NOMO-1 treated with dmso at 0.1 percent for 144 hours (cell line): ENCODE measurements around the gene OR3A2.
"Not testable (repeated sequence)": the region's sequence is repeated elsewhere in the genome, so short reads cannot be mapped to it uniquely, and the experiment has no call there.

Experiments
- DNase-seq: peaks from one replicate; lab custom pipeline; 2025; ENCODE audit not compliant: unreplicated experiment; lab: John Stamatoyannopoulos, UW

The OR3A2 gene

DNA sequence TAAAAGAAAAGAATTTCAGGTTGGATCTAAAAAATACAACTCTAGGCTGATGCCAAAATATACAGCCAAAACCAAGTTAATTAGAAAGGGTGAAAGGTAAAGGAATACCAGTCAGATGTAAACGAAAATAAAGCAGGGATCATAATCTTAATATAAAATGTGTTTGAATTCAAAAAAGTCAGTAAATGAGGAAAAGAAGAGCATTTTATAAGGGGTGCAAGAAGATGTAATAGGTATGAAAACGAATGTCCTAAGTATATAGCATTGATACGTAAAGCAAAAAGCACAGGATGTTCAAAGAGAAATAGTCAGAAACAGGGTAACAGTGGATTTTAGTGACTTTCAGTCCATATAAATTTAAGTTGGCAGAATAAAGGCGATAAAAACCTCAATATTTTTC lies 90.5 kb downstream of the OR3A2 start:
- no peak for DNase-seq

DNA sequence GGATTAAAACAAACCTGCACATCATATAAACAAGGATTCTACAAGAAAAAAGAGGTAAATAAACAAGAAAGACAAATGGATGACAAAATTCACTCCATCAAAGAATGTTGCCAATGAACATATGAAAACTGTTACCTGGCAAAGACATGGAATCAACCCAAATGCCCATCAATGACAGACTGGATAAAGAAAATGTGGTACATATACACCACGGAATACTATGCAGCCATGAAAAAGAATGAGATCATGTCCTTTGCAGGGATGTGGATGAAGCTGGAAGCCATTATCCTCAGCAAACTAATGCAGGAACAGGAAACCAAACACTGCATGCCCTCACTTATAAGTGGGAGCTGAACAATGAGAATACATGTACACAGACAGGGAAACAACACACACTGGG lies 92.6 kb downstream of the OR3A2 start:
- DNase-seq: not testable (repeated sequence)

DNA sequence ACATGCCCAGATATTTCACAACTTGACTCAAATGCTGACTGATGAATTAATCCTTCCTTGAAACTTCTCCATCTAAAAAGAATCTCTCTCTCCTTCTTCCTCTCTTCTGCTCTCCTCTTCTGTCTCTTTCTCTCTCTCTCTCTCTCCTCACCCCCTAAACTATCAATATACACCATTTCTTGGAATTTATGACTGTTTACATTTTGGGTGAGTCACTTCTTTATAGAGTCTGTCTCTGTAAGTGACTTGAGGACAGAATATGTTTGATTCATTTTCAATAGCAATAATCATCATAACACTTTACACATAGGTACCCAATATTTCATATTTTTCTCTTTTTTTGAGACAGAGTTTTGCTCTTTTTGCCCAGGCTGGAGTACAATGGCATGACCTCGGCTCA lies 103.2 kb downstream of the OR3A2 start:
- no peak for DNase-seq

DNA sequence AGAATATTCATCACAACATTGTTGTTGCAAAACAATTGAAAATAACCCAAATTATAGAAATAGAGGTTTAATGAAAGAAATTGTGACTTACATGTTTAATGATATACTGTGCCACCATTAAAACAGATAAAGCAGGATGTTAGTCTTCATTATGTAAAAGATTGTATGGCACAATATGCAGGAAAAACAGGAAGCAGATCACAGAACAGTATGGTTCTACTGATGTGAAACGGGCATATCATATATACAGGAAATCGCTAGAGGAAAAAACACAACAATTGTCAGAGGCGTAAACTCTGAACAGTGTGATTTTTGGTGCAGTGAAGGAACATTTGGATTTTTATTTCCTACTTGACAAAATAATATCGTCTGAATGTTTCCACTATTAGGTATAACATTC lies 110.0 kb downstream of the OR3A2 start:
- DNase-seq: no peak

DNA sequence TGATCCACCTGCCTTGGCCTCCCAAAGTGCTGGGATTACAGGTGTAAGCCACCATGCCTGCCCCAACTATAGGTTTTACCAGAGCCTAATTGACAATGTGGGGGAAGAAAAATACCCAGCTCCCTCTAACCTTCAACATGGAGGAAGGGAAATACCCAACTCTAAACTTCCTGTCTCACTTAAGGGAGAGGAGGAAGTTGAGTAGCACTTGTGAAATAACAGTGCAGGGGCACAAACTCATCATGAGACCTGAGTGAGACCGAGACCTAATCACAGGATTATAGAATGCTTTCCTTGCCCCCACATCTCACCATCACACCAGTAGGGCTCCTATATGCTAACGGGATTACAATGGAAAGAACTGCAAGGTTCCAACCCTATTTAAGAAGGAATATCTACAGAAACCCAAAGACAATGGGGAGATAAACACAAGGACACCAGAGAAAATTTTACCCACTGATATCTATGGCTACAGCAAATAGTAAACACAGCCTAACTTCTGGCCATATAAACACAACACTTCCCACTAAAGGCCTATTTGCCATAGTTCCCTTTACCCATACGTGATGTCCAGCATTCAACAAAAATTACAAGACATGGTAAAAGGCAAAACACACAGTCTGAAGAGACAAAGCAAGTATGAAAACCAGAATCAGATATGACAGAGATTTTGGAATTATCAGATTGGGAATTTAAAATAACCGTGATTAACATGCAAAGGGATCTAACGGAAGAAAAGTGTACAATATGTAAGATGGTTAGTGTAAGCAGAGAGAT lies 114.8 kb downstream of the OR3A2 start:
- no peak for DNase-seq

DNA sequence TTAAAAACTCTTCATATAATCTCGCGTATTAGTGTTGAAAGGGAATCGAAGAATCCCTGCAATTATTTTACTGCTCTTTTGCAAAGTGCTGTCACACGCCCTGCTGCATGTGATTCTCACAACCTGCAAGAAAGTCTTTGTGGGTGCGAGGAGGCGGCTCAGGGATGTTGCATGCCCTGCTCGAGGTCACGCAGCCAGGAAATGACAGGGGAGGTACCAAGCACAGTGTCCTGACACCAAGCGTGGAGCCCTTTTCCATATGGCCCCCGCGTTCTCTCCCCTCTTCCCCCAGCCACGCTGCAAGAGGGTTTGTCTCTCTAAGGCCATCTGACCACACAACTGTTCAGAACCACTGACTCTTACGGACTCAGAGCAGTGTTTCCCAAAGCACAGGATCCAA lies 125.5 kb downstream of the OR3A2 start:
- DNase-seq: no peak

DNA sequence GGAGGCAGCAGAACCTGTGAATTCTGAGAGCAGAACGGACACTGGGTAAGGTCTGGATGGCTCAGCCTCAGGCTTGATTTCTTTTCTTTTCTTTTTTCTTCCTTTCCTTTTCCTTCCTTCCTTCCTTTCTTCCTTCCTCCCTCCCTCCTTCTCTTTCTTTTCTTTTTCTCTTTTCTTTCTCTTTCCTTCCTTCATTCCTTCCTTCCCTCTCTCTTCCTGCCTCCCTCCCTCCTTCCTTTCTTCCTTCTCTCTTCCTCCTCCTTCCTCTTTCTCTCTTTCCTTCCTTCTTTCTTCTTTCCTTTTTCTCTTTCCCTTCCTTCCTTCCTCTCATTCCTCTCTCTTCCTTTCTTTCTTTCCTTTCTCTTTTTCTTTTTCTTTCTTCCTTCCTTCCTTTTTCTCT lies 125.9 kb downstream of the OR3A2 start:
- DNase-seq: no peak

DNA sequence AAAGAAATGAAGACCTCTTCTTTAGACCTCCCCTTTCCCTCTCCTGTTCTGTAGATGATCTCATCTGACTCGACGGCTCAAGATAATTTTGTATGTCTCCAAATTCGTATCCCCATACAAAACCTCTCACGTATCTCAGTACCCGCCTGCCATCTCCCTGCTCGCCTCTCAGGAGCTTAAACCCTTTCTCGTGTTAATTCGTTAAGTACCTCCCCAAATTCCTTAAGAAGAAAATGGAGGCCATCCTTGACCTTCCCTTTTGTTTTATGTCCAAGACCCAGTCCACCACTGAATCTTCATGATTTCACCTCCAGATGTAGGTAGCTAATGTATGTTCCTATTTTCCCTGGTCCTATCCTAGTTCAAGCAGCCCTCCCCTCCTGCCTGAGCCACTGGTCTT lies 129.5 kb downstream of the OR3A2 start:
- DNase-seq: no peak

DNA sequence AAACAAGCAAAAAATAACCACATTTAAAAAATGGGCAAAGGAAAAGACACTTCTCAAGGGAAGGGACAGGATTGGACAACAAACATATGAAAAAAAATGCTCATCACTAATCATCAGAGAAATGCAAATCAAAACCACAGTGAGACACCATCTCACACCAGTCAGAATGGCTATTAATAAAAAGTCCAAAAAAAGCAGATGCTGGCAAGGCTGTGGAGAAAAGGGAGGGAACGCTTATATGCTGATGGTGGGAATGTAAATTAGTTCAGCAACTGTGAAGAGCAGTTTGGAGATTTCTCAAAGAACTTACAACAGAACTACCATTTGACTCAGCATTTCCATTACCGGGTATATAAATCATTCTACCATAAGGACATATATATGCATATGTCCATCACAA lies 137.1 kb downstream of the OR3A2 start:
- DNase-seq: not testable (repeated sequence)

DNA sequence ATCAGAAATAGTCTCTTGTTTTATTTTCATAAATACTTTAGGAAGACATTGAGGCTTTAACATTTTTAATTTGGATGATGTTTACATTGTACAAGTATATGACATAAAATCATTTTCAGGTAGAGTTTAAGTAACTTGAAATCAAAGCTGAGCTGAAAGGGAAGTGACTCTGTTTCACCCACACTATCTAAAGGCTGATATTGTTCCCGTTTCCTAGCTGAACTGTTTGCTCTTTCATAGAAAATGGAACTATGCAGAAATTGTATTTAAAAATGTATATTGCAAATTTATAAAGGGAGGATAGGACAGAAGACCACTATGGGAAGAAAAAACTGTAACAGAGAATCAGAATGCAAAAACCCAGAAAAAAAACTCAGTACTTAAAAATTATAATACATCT lies 141.3 kb downstream of the OR3A2 start:
- not testable (repeated sequence) for DNase-seq

DNA sequence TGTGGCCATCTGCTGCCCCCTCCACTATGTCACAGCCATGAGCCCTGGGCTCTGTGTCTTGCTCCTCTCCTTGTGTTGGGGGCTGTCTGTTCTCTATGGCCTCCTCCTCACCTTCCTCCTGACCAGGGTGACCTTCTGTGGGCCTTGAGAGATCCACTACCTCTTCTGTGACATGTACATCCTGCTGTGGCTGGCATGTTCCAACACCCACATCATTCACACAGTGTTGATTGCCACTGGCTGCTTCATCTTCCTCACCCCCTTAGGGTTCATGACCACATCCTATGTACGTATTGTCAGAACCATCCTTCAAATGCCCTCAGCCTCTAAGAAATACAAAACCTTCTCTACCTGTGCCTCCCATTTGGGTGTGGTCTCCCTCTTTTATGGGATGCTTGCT lies 145.1 kb downstream of the OR3A2 start:
- DNase-seq: not testable (repeated sequence)

DNA sequence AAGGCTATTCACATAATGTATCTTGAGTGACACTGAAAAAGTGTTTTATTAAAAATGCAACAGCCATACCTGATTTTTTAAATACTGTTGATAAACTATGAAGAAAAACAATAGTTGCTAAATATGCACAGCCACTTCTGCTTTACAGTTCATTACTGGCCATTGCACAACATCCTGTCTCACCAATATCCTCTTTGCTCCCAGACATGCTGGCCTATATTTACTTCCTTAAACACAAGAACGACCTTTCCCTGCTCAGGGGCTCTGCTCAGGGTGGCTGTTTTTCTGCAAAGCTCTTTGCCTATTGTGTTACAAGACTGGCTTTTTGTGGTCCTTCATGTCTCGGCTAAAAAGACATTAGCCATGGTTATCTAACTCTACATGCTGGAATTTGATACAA lies 147.4 kb downstream of the OR3A2 start:
- peak; percentile 79 for DNase-seq

DNA sequence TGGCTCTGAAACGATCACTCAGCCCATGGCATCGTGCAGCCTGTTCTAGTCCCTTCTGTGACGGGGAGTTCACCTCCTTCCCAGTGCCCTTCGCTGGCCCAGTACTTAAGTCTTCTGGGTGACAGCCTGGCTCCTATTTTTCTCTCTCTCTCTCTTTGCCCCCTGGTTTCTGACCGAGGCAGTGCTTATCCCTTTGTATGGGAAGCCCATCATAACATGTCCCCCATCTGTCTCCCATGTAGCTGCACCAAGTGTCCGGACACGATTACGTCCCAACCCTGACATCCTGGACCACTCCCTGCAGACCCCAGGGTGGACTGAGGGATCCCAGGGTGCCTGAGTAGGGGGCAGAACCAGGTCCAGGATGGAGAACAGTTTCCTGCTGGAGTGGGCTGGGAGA lies 153.8 kb downstream of the OR3A2 start:
- DNase-seq: not testable (repeated sequence)
